Right lobe of liver (tissue), 6 donors: ENCODE results near the gene DTX3L. TPM values are rescaled to one million over a fixed set of nuclear protein-coding genes. Genes with fewer than 3 reads are reported as not detected.

ENCODE experiments used
- ATAC-seq, 4 donors: fragments of 200-7000 bp; cut with Tn5 transposase; one replicate each; pipeline ENCODE4 v1.9.1; 2020; ENCODE audit warnings: mild to moderate bottlenecking in 4 of 4, moderate library complexity in 4 of 4
- DNase-seq, 3 donors: peaks; one replicate each; pipeline ENCODE4 v3.0.0-alpha.2; 2020
- H3K27ac ChIP-seq, 3 donors: fragments of 200-600 bp; one replicate each; pipeline ENCODE4 v1.8.0; 2022
- H3K27me3 ChIP-seq, 2 donors: fragments of 200-600 bp; one replicate each; pipeline ENCODE4 v1.8.0; 2022
- H3K36me3 ChIP-seq, 4 donors: fragments of 200-600 bp; sonication (generic) in 1 of 4; one replicate each; pipeline versions ENCODE4 v1.5.1 to v1.8.0; 2017 to 2022; ENCODE audit warnings: control low read depth in 1 of 4
- H3K4me1 ChIP-seq, 4 donors: fragments of 200-600 bp; sonication (generic) in 1 of 4; one replicate each; pipeline versions ENCODE4 v1.5.1 to v1.8.0; 2017 to 2022; ENCODE audit warnings: control low read depth in 1 of 4
- H3K4me3 ChIP-seq, 3 donors: fragments of 200-600 bp; one replicate each; pipeline ENCODE4 v1.8.0; 2022
- H3K9me3 ChIP-seq, 4 donors: fragments of 200-600 bp; sonication (generic) in 1 of 4; one replicate each; pipeline versions ENCODE4 v1.5.1 to v1.8.0; 2017 to 2022; ENCODE audit warnings: control low read depth in 1 of 4
- POLR2A ChIP-seq: fragments of 450-650 bp; IDR thresholded peaks from one replicate; pipeline ENCODE4 v1.6.1; 2017; ENCODE audit warnings: antibody characterized with exemption, mild to moderate bottlenecking
- whole genome bisulfite sequencing: methylation state at CpG from one replicate; pipeline ENCODE4 v1.1.6; 2018; ENCODE audit warnings: low coverage, low lambda C conversion rate; ENCODE audit not compliant: insufficient coverage; ENCODE audit errors: missing lambda C conversion rate; 5-methylcytosine and 5-hydroxymethylcytosine counted together
- intact Hi-C, 2 donors: fragments of 100-400 bp; cut with DNase I; formaldehyde crosslinking; loops; one replicate each; pipeline versions ENCODE4 v1.11.2 to v1.14.1; 2022
- total RNA-seq, 6 experiments: library from RNA; depleted of rRNA in 2 of 6; stranded (reverse); fragments of >200 nt in 2 of 6; fragmentation: NEBNext Ultra II Directional in 3 of 6; extraction: Animal tissue kit (Norgen Biotek cat#: 25700) in 3 of 6; gene quantifications; one replicate each; pipeline versions ENCODE4 v1.1.0 to v1.2.4, GENCODE V29; 2016 to 2023
- TF ChIP-seq, protein P1 (sequence below), 4 donors: fragments of 200-600 bp in 3 of 4; fragments of 450-650 bp in 1 of 4; IDR thresholded peaks; one replicate each; pipeline versions ENCODE4 v1.5.1 to v1.8.0; 2016 to 2022; ENCODE audit warnings: antibody characterized with exemption in 4 of 4, mild to moderate bottlenecking in 2 of 4
- donor health status: DM: no; HTN: yes; CAD: no.
- donor health status: DM: no; HTN: no; CAD: no.
- donor health status: DM: no; HTN: no; CAD: no.
- donor health status: DM: no; HTN: yes; CAD: no.
- donor health status: DM: no; HTN: yes; CAD: no.

The DTX3L gene
- total RNA-seq, 6 experiments from 2014 or later = 31.3 to 63.7 (median 38.4) TPM

DNA sequence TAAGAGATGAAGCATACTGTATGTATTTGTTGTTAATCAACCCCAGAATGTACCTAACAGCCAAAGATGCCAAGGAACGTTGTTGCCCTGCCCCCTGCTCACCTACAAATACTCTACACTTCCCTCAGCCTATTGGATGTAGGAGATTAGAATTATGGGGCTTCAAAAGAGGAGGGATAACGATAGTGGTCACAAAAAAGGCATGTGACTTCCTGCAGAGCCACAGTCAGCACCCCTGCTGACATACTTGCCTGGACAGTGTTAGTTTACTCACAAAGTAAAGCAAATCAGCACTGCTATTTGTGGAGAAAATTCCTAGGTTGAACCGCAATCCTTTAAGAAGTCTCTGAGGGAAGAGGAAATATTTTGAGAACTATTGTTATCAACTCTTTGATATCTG lies 51.2 kb downstream of the DTX3L start:
- Histone ChIP-seq H3K27ac (no peak overlapping the region), H3K4me3 (no peak overlapping the region), H3K9me3 (no peaks in the 10 kb centered on the region), H3K36me3 (no peaks in the 10 kb centered on the region), H3K4me1 (no peaks in the 10 kb centered on the region), H3K27me3 (no peaks in the 10 kb centered on the region)
- TF ChIP-seq, protein P1, sequence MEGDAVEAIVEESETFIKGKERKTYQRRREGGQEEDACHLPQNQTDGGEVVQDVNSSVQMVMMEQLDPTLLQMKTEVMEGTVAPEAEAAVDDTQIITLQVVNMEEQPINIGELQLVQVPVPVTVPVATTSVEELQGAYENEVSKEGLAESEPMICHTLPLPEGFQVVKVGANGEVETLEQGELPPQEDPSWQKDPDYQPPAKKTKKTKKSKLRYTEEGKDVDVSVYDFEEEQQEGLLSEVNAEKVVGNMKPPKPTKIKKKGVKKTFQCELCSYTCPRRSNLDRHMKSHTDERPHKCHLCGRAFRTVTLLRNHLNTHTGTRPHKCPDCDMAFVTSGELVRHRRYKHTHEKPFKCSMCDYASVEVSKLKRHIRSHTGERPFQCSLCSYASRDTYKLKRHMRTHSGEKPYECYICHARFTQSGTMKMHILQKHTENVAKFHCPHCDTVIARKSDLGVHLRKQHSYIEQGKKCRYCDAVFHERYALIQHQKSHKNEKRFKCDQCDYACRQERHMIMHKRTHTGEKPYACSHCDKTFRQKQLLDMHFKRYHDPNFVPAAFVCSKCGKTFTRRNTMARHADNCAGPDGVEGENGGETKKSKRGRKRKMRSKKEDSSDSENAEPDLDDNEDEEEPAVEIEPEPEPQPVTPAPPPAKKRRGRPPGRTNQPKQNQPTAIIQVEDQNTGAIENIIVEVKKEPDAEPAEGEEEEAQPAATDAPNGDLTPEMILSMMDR (IDR thresholded peaks at IDR 0.05) = no peak
- TF ChIP-seq POLR2A = no peak
- DNase-seq (no peak), ATAC-seq (no peak)
- WGBS = 62% methylated on average over 3 of the region's 3 CpGs
- intact Hi-C loops = no loop called here

DNA sequence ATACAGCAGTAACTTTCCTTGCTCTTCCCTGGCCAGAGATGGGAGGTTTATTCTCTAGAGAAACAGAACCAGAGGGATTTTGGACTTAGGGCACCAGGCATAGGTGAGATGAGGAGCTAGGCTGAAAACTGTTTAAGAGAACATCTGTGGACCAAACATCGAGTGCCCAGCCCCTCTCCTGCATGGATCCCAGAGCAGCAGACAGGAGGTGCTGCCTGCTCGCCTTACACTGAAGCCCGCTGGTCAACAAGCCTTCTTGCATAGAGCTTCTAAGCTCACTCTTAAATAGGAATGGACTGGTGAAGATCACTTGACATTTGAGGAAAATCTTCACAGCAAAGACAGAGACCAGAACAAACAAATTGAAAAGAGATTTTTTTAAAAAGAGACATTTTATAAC lies 54.5 kb downstream of the DTX3L start:
- DNase-seq = no peak
- Histone ChIP-seq H3K27ac (no peak overlapping the region), H3K4me3 (no peak overlapping the region), H3K27me3 (no peaks in the 10 kb centered on the region), H3K9me3 (no peaks in the 10 kb centered on the region), H3K4me1 (no peaks in the 10 kb centered on the region), H3K36me3 (no peaks in the 10 kb centered on the region)
- TF ChIP-seq, protein P1 (IDR thresholded peaks at IDR 0.05) = no peak
- TF ChIP-seq POLR2A = no peak
- WGBS = 89% methylated on average over 3 of the region's 3 CpGs
- no peak for ATAC-seq
- intact Hi-C loops = no loop called here

DNA sequence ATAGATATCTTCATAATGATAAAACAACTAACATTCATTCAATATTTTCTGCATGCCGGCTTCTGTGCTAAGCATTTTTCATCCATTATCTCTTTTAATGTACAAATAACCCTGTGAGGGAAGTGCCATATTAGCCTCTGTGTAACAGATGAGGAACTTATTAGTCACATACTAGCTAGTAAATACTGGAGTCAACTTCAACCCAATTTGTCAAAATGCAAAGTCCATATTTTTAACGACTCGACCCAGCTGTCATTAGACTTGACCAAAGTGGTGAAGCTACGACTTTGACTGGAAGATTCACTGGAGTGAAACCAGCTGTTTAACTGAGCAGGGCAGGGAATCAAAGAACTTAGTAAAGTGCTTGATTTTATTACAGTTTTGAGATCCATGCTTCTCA lies 54.9 kb downstream of the DTX3L start:
- 33% methylated on average over 4 of the region's 4 CpGs for WGBS
- Histone ChIP-seq H3K27me3 (no peaks in the 10 kb centered on the region), H3K4me3 (no peak overlapping the region), H3K27ac (no peak overlapping the region), H3K36me3 (no peaks in the 10 kb centered on the region), H3K9me3 (no peaks in the 10 kb centered on the region), H3K4me1 (no peaks in the 10 kb centered on the region)
- ATAC-seq (peak; percentile 25 to 78 (median 30)), DNase-seq (no peak)
- no peak for TF ChIP-seq POLR2A
- TF ChIP-seq, protein P1 (IDR thresholded peaks at IDR 0.05) = no peak
- intact Hi-C loops = no loop called here

DNA sequence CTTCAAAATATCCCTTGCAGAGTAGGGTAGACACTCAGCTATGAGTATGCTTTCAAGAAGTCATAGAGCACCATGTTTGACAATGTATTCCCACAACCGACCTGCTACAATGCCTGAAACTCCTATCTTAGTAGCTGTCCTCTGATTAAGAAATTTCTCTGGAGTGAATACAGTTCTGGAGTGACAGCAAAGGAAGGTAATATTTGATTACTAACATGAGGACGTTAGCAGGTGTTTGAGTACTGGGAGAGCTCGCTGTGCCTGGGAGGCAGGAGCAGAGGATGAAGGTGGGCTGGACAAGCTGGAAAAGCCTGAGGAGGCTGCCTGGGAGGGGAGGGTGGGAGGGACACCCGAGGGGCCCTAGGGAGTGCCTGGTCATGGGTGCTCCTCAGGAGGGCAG lies 56.3 kb downstream of the DTX3L start:
- 49% methylated on average over 3 of the region's 4 CpGs for WGBS
- TF ChIP-seq, protein P1 (IDR thresholded peaks at IDR 0.05) = no peak
- TF ChIP-seq POLR2A = no peak
- H3K36me3 ChIP-seq = no peaks in the 10 kb centered on the region
- no peaks in the 10 kb centered on the region for H3K9me3 ChIP-seq
- H3K4me1 ChIP-seq = no peaks in the 10 kb centered on the region
- ATAC-seq (peak in 2 of 4 donors; percentile 35 to 43), DNase-seq (no peak)
- H3K27me3 ChIP-seq = no peaks in the 10 kb centered on the region
- H3K4me3 ChIP-seq = no peak overlapping the region
- no peak overlapping the region for H3K27ac ChIP-seq
- intact Hi-C loops = no loop called here

DNA sequence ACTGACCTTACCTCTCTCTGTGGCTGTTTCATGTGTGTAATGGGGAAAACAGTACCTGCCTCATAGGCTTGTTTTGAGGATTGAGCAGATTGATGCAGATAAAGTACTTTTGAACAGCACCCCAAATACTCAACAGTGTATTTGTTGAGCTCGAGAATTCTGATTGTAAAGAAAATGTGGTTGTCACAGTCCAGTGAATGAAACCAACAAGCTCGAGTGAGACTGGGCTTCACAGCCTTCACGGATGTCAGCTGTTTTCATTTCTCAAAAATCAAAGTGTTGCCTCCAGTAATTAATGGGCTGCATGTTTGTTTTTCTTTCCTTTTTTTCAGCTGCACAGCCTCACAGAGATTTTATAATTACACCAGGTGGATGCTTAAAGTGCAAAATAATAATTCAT lies 57.0 kb downstream of the DTX3L start:
- DNase-seq = no peak
- no peak for ATAC-seq
- TF ChIP-seq, protein P1 (IDR thresholded peaks at IDR 0.05) = no peak
- TF ChIP-seq POLR2A = no peak
- intact Hi-C loops = no loop called here
- no peak overlapping the region for H3K4me3 ChIP-seq
- no peak overlapping the region for H3K27ac ChIP-seq
- no peaks in the 10 kb centered on the region for H3K9me3 ChIP-seq
- H3K27me3 ChIP-seq = no peaks in the 10 kb centered on the region
- no peaks in the 10 kb centered on the region for H3K4me1 ChIP-seq
- no peaks in the 10 kb centered on the region for H3K36me3 ChIP-seq
- 81% methylated on average over 3 of the region's 3 CpGs for WGBS
